HCT116 (cell line): Measurements from ENCODE around the gene MTARC2.

Source experiments
- POLR2AphosphoS5 ChIP-seq: IDR thresholded peaks from 2 replicates; pipeline ENCODE4 v1.6.1; 2011; ENCODE audit warnings: mild to moderate bottlenecking, low read depth, low read length, moderate library complexity
- TF ChIP-seq, protein P1 (sequence below), 3 experiments: fragments of 200-600 bp in 1 of 3; sonication (generic) in 1 of 3; IDR thresholded peaks in 2 of 3; conservative IDR thresholded peaks in 1 of 3; 2 replicates each; pipeline ENCODE4 v1.5.1; 2012 to 2017; ENCODE audit warnings: low read depth in 2 of 3, low read length in 2 of 3, antibody characterized with exemption in 1 of 3, borderline replicate concordance in 1 of 3, control low read depth in 1 of 3, mild to moderate bottlenecking in 1 of 3, mixed read lengths in 1 of 3, mixed run types in 1 of 3, moderate library complexity in 1 of 3; ENCODE audit not compliant: insufficient read depth in 1 of 3

DNA sequence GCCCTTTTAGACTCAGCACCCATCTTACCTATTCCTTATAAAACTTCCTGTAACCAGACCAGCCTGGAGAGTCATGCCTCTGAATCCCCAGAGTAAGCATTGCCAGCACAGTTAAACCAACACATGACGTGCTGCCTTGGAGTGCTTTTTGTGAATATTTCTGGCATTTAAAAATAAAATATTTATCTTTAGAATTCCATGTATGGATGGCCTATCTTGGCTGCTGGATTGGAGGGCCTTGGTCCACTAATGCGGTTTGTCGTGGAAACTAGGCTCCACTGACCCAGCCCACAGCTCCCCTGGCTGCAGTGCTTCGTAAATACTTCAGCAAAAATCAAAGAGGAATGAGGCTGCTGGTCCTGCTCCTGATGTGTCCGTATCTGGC, 56.1 kb downstream of the MTARC2 start:
- TF ChIP-seq POLR2AphosphoS5: no peak
- TF ChIP-seq, protein P1, sequence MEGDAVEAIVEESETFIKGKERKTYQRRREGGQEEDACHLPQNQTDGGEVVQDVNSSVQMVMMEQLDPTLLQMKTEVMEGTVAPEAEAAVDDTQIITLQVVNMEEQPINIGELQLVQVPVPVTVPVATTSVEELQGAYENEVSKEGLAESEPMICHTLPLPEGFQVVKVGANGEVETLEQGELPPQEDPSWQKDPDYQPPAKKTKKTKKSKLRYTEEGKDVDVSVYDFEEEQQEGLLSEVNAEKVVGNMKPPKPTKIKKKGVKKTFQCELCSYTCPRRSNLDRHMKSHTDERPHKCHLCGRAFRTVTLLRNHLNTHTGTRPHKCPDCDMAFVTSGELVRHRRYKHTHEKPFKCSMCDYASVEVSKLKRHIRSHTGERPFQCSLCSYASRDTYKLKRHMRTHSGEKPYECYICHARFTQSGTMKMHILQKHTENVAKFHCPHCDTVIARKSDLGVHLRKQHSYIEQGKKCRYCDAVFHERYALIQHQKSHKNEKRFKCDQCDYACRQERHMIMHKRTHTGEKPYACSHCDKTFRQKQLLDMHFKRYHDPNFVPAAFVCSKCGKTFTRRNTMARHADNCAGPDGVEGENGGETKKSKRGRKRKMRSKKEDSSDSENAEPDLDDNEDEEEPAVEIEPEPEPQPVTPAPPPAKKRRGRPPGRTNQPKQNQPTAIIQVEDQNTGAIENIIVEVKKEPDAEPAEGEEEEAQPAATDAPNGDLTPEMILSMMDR (IDR thresholded peaks at IDR 0.05 in 2 of 3, conservative IDR thresholded peaks at IDR 0.05 in 1 of 3; ENCODE audit: borderline replicate concordance in 1 of 3, insufficient read depth in 1 of 3, low read depth in 2 of 3, low read length in 2 of 3): no peak
